Vein endothelial cell (primary cell): ENCODE results near the gene SULT2B1. TPM values are rescaled to one million over a fixed set of nuclear protein-coding genes. Genes with fewer than 3 reads are reported as not detected.

ENCODE experiments used
- total RNA-seq: library from RNA; depleted of rRNA; stranded (reverse); fragments of >200 nt; gene quantifications from 2 replicates; pipeline ENCODE4 v1.2.3, GENCODE V29; 2012

Gene SULT2B1
- total RNA-seq = not detected in 2 replicates

DNA sequence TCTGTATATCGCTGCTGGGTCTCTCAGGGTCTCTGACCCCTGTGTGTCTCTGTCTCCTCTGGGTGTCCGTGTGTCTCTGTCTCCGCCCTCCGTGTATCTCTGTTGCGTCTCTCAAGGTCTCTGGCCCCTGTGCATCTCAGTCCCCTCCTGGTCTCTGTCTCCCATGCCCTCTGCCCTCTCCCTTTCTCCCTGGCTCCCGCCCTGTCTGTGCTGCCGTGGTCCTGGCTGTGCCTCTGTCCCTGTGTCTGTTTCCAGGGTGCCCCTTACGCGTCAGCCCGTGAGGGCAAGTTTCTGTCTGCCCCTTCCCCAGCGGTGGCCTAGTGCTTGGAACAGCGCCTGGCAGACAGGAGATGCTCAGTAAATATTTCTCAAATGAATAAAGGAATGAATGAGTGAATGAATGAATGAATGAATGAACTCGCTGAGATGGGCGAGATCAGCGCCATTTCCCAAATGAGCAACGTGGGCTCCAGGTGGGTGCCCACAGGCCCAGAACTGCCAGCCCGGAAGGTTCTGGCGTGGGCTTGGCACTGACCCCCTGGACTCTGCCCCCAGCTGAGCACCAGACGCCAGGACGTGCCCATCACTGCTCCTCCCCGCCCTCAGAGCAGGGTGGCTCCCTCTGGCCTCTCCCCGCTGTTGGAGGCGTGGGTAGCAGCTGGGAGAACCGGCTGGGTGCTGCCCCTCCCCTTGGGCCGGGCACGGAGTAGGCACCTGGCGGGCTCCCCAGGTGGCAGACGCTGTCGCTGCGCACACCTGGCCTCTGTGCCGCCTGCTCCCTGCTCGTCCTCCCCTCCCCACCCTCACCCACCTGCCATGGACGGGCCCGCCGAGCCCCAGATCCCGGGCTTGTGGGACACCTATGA lies at the start of gene SULT2B1:
Gene SULT2B1, plus strand, starts transcription at position 736 of the 866 bp plus-strand sequence. Its CDS starts 81 bp downstream, at position 817.

DNA sequence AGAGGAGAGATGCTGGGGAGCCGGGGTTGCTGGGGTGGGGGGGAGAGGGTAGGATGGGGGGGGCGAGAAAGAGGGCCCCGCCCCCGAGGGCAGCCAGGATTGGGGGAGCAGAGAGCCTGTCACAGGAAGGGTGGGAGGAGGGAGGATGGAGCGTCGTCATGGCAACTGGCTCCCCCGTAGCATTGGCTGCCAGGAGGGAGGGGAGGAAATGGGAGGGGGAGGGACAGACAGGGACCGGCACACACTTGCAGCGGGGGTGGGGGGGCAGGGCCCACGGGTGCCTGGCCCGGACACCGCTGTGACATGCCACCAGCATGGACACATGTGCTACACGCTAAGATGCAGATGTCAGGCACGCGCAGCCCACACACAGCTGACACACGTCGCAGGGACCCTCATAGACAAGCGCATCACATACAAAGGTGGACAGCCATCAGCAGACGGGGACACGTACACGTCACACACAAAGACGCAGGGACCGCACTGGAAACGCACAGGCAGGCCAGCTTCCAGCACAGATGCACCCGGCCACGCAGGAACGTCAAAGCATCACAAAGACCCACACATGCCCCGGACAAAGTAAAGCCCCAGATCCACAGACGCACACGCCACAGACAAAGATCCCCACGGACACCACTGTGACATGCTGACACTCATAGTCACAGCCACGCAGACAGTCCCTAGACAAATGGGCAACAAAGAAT lies 40.0 kb upstream of the SULT2B1 start, which contains the start of gene LMTK3:
Gene LMTK3, minus strand, starts transcription at position 36 of the 704 bp plus-strand sequence. CDS start 259 bp downstream, outside the sequence.

DNA sequence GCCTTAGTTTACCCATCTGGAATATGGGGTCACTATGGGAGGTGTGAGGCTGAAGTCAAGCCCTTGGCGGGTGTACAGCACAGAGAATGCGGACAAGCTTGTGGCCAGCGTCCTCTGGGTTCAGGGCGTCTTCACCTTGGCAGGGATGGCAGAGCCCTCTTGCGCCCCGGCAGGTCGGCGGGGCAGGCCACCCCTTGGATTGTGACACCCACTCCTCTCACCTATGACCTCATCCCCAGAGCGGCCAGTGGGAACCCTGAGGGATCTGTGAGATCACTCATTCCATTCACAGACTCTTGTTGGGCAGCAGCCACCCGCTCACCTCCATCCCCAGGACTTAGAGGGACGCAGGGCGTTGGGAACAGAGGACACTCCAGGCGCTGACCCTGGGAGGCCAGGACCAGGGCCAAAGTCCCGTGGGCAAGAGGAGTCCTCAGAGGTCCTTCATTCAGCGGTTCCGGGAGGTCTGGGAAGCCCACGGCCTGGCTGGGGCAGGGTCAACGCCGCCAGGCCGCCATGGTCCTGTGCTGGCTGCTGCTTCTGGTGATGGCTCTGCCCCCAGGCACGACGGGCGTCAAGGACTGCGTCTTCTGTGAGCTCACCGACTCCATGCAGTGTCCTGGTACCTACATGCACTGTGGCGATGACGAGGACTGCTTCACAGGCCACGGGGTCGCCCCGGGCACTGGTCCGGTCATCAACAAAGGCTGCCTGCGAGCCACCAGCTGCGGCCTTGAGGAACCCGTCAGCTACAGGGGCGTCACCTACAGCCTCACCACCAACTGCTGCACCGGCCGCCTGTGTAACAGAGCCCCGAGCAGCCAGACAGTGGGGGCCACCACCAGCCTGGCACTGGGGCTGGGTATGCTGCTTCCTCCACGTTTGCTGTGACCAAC lies 54.7 kb downstream of the SULT2B1 start, which contains the start of gene SPACA4:
Gene SPACA4, plus strand, starts transcription at position 280 of the 896 bp plus-strand sequence. Its CDS starts 237 bp downstream, at position 517.

DNA sequence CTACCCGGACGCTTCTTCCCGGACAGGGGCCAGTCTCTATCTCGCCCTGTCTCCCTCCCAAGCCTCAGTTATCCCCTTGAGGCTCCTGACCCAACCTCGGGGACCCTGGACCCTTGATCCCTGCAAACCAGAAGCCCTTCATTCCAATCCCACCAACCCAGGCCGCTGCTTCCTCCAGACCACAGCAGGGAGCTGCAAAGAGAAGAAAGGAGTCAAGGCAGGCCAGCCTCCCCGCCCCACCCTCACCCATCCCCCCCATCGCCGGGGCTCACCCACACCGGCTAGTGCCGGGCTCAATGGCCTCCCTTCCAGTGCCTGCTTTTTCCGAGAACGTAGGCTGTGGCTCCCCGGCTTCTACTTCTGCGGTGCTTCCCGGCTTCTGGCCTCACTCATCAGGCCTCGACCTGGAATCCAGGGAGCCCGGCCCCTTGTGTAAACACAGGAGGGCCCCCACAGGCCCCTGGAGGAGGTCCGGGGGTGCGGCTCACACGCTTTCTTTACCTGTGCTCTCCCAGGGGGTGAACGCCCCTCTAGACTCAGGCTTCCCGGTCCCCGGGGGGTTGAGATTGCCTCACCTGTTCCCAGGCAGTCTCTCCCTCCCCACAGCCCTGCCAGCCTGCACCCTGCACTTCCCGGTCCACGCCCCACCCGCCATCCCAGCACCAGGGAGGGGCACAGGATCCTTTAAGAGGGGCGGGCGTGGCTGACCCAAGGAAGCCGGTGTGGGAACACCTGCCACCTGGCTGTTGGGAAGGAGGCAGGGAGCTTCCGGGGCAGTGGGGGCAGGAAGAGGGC lies 62.7 kb downstream of the SULT2B1 start, which contains the start of gene FAM83E:
Gene FAM83E, minus strand, starts transcription at position 641 of the 795 bp plus-strand sequence. CDS start 1,704 bp downstream, outside the sequence.

DNA sequence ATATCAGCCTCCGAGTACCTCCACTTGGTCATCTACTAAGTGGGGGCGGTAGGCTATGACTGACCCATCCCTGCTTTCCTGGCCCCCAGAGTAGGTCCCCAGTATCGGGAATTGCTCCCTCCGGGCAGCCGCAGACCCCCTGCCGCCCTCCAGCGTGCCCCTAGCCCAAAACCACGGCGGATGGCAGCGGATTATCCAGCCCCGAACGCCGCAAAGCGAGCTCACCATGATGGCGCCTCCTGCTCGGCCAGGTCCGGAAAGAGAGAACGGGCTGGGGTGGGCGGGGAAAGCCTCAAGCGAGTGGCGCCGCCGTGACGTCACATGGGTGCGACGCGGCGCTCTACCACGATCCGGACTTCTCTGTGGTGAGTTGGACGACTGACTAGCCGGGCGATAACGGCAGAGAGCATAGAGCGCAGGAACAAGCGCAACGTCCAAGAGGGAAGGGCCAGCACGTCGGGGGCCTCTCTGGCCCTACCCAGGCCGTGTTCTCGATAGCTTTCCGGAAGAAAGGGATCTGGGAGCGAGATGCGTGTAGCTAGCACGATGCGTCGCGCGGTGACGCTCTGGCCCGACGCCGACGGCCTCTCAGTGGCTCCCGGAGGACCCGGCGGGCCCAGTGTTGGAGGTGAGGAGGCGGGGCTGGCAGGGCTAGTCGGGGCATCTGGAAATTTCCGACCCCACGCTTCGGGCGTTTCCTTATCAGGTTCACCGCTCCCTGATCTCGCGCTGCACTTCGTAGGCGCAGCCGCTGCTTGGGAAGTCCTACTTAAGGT lies 67.1 kb downstream of the SULT2B1 start, which contains the start of the genes RPL18 and SPHK2:
Gene RPL18, minus strand, starts transcription at position 263 of the 776 bp plus-strand sequence. Its CDS starts 35 bp downstream, at position 228.
Gene SPHK2, plus strand, starts transcription at position 591 of the 776 bp plus-strand sequence. CDS start 1,009 bp downstream, outside the sequence.

DNA sequence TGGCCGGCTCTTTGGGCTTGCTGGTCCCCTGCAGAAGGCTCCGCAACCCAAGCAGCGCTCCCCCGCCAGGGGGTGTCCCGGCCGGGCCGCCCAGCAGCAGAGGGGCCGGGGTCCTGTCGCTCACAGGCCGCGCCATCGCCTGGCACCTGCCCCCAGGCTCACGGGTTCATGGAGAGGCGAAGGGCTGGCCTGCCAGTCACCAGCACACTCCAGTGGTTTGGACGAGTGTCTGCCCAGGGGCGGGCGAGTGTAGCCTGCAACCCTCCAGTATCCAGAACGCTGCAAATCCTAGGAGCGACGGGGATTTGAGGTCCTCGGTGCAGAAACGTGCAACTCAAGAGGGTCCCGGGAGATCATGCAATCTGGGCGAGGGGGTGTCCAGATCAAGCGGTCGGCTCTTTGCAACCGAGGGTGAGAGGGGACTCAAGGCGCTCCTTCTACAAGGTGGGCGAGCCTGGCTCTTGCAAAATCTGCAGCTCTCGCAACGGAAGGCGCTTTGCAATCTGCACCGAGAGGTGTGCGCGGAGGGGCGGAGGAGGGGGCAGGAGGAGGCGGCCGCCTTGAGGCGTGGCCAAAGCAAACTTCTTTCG lies 85.0 kb downstream of the SULT2B1 start, which contains the start of gene DBP:
Gene DBP, minus strand, starts transcription at position 521 of the 590 bp plus-strand sequence. Its CDS starts 385 bp downstream, at position 136.

DNA sequence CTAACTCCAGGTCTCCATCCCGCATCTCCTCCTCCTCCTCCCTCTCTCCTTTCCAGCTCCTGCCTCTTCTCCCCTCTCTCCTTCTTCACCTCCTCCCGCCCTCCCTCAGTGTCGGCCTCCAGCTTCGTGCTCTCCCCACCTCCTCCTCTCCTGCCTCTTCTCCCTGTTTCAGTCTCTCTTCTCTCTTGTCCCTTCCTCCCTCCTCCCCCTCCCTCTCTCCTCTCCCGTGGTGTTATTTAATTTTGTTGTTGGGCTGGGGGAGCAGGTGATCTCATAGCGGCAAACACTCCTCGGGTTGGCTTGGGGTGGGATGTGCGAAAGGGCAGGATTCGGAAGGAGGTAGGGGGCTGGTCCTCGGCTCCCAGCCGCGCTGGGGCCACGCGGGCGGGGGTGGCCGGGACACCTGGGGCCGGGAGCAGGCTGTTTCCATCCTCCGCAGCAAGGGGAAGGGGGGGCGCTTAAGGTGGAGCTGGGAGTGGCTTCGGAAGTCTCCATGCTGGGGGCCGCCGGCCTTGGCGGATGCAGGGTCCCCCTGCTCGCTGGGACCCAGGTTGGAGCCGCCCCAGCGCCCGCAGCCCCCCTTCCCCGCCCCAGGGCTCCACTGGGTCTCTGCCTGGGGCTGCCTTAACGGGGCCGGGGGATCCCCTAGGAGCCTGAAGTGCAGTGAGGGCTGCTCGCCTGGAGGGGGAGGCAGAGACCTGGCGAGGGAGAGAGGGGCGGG lies 94.2 kb downstream of the SULT2B1 start, which contains the start of gene CA11:
Gene CA11, minus strand, starts transcription at position 187 of the 721 bp plus-strand sequence. CDS start 555 bp downstream, outside the sequence.

Other genes starting within 250 kb of the SULT2B1 start
- gene EMP3, start 226.6 kb upstream of the SULT2B1 start, total RNA-seq = 31.4 and 38.9 TPM in 2 replicates
- 3.8 and 4.6 TPM in 2 replicates for gene TMEM143, start 188.2 kb upstream of the SULT2B1 start, total RNA-seq
- gene SYNGR4, start 187.8 kb upstream of the SULT2B1 start, total RNA-seq = not detected in 2 replicates
- gene KDELR1, start 160.6 kb upstream of the SULT2B1 start, total RNA-seq = 104 and 127 TPM in 2 replicates
- gene GRIN2D, start 158.5 kb upstream of the SULT2B1 start, total RNA-seq = 0.48 and 0.98 TPM in 2 replicates
- gene GRWD1, start 106.2 kb upstream of the SULT2B1 start, total RNA-seq = 43.8 and 59.7 TPM in 2 replicates
- 0.33 and 0.76 TPM in 2 replicates for gene KCNJ14, start 96.6 kb upstream of the SULT2B1 start, total RNA-seq
- 87.2 and 90.8 TPM in 2 replicates for gene CYTH2, start 82.8 kb upstream of the SULT2B1 start, total RNA-seq
- gene LMTK3, start 40.3 kb upstream of the SULT2B1 start, total RNA-seq = under 0.01 and 0.10 TPM in 2 replicates
- gene SPACA4, start 54.6 kb downstream of the SULT2B1 start, total RNA-seq = not detected in 2 replicates
- 0.33 TPM in 1 of 2 replicates, not detected in the other for gene FAM83E, start 62.9 kb downstream of the SULT2B1 start, total RNA-seq
- gene RPL18, start 67.0 kb downstream of the SULT2B1 start, total RNA-seq = 1,820 and 2,339 TPM in 2 replicates
- 11.4 and 15.2 TPM in 2 replicates for gene SPHK2, start 67.3 kb downstream of the SULT2B1 start, total RNA-seq
- gene DBP, start 85.2 kb downstream of the SULT2B1 start, total RNA-seq = 0.57 and 2.0 TPM in 2 replicates
- gene CA11, start 94.0 kb downstream of the SULT2B1 start, total RNA-seq = 1.3 and 2.0 TPM in 2 replicates
- gene NTN5, start 120.8 kb downstream of the SULT2B1 start, total RNA-seq = not detected in 2 replicates
- not detected in 2 replicates for gene FUT2, start 143.8 kb downstream of the SULT2B1 start, total RNA-seq
- 0.33 and 0.38 TPM in 2 replicates for gene MAMSTR, start 167.6 kb downstream of the SULT2B1 start, total RNA-seq
- gene RASIP1, start 188.4 kb downstream of the SULT2B1 start, total RNA-seq = 88.4 and 127 TPM in 2 replicates
- under 0.01 and 0.29 TPM in 2 replicates for gene IZUMO1, start 194.7 kb downstream of the SULT2B1 start, total RNA-seq
- gene FUT1, start 200.5 kb downstream of the SULT2B1 start, total RNA-seq = 6.5 and 8.5 TPM in 2 replicates
- gene FGF21, start 203.4 kb downstream of the SULT2B1 start, total RNA-seq = not detected in 2 replicates